ENCODE results near the gene ABCA3.

- no peak for TF ChIP-seq POLR2A (IDR thresholded peaks at IDR 0.05)
- TF ChIP-seq CTCF (IDR thresholded peaks at IDR 0.05) = no peak
Observed at GRCh38 chr16:2370721-2371120, 30.2 kb upstream of the ABCA3 start.

All from sigmoid colon (tissue), 3 donors.